NCI-H82 (cell line): ENCODE results near the gene PCDH9.
A peak's percentile ranks its signal among the peaks of the same experiment; 100 is the strongest.
"Not testable (repeated sequence)": the region's sequence is repeated elsewhere in the genome, so short reads cannot be mapped to it uniquely, and the experiment has no call there.

Experiments used
- DNase-seq: peaks from one replicate; lab custom pipeline; 2025; lab: John Stamatoyannopoulos, UW

PCDH9 gene

DNA sequence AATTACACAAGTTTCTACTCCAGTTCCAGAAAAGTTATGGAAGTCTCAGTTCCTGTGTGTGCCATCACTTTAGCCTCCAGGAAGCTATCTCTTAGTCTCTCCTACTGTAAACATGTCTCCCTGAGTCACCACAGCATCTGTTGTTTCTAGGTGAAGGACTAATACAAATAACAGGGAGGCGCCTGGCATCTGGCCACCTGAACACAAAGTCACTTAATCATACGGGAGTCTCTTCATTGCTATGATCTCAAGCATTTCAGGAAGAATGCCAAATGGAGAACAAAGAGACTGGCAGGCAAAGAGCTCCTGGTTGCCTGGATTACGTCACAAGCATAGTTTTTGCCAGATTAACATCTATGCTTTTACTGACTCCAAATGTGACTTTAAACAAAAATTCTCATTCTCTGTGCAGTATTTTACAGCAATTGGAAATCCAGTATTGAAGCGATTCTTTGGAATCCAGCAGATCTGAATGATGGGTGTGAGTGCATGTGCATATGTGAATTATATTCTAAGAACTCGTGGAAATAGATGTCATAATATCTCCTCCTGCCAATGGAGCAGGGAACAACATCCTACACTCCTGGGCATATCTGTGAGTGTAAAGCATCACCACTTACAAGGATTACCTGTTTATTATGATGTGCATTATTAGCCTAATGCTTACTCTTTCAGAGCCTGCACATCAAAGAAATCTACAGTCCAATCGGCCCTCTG lies 572.8 kb downstream of the PCDH9 start:
- DNase-seq: peak; percentile 97

DNA sequence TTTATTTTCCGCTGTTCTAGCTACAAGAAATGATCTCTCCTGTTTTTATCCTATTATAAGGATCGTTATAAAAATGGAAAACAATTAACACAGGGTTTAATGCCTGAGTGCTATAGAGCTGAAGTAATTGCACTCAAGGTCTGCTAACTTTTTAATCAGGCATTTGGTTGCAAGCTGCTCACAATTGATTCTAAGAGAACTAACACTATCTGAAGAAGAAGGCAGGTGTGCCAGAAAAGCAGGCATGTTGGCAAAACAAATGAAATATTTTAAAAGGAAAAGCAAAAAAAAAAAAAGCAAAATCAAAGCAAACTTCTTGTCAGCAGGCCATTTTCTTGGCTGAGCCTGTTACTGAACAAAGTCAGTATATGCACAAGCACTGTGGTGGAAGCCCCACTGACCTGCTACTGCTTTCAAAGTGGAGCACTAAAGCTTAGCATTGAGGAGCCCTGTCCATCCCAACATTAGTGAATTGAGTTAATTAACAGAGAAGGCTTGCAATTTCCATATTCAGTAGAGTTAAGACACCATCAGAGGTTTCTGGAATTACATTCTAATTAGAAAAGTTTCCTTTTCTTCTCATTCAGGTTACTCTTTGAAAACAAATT lies 574.2 kb downstream of the PCDH9 start:
- peak; percentile 76 for DNase-seq

DNA sequence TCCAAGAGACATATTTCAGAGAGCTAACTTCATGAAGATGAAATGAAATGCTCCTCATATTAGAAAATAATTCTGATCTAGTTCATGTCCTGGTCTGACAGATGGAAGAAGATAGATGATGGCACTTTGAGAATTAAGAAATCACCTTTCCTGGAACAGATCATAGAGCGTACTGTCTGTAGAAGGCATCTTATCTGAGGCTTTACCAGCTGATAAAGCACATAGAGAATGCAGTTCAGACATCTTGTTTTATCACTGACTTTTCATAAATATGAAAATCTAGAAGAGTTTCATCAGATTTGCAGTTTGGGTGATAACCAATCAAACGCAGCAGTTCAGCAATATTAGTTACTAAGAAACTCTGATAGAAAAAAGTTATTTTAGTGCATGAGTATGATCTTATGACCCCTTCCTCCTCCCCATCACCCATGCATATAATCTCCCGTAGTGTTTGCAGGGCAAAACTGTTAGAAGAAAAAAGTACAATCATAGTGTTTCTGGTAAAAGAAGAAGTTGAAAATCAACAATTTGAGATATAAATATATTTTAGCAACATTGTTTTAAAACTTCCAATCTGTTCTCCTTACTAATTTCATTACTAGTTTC lies 585.2 kb downstream of the PCDH9 start:
- no peak for DNase-seq

DNA sequence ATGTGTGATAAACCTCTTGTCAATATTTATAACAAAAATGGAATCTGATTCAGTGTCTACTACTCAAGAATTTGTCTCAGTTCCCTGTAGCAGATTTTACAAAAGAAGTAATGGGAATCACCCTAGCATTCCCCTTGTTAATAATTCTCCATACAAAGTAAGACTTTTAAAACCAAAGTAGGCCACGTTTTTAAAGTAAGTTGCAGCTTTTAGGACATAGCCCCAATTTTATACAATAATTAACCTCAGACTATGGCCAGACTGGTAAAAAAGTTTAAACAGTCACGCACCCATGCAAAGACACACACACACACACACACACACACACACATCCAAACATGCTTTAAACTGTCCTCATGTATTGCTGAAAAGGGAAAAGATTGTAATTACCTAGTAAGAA lies 589.9 kb downstream of the PCDH9 start:
- DNase-seq: no peak

DNA sequence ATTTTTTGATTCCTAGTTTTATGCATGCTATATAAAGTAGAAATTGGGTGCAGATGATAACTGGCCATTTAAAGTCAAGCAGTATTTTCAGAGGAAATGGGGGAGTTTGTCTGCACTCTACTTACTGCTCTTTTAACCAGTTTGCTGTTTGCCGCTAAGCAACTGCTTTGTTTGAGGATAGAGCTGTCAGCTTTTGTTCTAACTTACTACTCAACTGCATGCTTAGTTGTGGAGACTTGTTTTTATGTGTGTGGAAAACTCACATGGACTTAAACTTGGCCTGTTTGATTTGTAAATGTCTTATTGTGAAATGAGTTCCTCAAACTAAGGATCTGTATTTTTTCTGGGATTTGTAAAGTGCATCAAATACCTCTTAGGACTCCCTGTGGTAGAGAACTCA lies 591.1 kb downstream of the PCDH9 start:
- DNase-seq: no peak

DNA sequence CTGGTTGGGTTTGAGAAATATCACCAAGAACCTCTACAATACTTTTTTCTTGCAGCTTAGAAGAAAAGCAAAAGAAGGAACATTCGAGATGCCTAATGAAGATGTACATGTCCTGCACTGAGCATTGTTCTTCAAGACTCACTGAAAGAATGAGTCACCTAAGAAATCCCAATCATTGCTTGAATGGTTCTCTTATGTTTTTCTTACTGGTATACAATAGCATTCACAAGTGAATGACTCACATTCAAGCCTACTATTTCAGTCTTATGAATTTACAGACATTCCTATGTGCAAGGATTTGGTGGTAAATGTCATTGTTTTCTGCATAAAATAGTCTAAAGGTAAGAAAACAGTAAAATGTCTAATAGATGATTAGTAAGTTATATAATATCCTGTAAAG lies 594.6 kb downstream of the PCDH9 start:
- DNase-seq: no peak

DNA sequence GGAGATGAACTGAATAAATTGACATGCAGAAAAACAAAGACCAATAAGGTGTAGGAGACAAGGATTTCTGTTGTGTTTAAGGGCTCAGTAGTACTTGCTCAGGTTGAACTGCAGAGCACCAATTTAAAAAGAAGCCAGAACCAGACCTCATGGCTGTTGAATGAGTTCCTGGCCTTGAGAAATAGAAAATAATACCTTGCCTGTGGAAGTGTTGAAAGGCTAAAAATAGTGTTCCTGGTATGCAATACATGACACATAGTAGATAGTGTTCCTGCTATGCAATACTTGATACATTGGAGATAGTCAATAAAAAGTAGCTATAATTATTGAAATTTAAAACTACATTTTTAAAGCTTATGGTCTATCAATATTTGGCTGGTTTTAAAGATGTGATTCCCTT lies 595.8 kb downstream of the PCDH9 start:
- no peak for DNase-seq

DNA sequence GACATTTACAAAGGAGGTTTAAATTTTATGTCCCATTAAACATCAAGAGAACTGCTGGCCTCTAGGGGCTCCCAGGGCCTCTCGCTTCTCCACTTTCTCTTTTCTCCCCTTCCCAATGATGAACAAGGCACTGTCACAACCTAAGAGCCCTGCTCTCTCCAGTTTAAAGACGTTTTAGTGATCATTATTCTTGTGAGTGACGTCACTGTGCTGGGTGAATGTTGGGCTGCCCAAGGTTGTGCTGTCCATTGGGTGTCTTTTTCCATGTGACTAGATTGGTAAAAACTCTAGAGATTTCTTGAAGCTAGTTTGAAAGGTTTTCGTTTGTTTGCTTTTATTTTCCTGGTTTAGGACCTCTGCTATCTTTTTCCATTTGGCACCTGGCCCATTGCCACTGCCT lies 602.6 kb downstream of the PCDH9 start:
- DNase-seq: no peak

DNA sequence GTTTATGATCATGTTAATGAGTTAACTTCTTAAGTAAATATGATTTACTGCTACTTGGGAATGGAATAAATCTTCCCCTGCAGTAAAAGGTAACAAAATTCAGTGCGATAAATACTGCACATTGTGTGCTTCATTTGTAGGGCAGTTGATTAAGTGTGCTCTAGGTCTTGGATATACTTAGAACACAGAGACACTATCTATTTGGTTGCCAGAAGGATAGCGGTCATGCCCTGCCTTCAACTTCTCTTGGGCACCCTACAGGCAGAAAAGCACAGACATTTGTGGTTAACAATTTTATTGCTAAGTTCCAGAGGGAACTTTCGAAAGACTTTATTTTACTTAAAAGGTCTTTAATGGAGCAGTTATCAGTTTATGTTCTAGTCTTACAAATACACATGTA lies 605.8 kb downstream of the PCDH9 start:
- DNase-seq: no peak

DNA sequence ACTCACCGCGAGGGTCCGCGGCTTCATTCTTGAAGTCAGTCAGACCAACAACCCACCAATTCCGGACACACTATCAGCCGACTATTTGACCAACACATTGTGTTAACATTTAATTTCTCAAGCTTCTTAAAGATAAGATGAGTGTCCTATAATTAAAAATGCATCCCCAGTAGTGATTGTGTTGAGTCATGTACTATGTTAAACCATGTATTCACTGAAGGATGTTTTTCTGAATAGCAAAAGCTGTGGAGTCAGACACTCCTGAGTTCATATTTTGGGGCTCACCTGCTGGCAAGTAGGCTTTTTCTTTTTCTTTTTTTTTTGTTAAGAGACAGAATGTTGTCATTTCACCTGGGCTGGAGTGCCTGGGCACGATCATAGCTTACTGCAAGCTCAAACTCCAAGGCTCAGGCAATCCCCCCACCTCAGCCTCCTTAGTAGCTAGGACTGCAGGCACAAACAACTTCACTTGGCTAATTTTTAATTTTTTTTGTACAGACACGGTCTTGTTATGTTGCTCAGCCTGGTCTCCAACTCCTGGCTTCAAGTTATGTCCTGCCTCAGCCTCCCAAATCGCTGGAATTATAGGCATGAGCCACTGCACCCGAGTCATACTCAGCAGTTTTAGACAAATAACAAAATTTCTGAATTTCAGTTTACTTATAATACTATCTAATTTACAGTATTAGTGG lies 606.9 kb downstream of the PCDH9 start:
- DNase-seq: no peak

DNA sequence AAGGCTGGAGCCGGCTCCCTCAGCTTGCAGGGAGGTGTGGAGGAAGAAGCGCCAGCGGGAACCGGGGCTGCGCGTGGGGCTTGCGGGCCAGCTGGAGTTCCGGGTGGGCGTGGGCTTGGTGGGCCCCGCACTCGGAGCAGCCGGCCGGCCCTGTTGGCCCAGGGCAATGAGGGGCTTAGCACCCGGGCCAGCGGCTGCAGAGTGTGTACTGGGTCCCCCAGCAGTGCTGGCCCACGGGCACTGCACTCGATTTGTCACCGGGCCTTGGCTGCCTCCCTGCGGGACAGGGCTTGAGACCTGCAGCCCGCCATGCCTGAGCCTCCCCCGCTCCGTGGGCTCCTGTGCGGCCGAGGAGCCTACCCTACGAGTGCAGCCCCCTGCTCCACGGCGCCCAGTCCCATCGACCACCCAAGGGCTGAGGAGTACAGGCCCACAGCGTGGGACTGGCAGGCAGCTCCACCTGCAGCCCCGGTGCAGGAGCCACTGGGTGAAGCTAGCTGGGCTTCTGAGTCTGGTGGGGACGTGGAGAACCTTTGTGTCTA lies 608.2 kb downstream of the PCDH9 start:
- not testable (repeated sequence) for DNase-seq

DNA sequence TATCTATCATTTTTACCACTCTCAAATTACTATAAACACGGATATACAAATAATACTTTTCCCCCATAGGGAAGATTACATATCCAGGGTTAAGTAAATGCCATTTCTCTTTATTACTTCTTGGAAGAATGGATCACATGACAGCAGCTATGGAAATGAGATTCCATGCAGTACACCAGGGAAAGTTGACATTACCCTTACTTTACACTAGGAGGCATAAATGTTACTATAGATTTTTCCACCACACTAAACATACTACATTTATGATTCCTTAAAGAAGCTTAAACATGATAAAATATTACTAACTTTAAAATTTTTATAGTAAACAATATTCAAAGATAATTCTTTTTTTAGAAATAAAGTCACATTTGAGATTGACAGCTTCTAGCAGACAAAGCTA lies 611.4 kb downstream of the PCDH9 start:
- peak; percentile 66 for DNase-seq

DNA sequence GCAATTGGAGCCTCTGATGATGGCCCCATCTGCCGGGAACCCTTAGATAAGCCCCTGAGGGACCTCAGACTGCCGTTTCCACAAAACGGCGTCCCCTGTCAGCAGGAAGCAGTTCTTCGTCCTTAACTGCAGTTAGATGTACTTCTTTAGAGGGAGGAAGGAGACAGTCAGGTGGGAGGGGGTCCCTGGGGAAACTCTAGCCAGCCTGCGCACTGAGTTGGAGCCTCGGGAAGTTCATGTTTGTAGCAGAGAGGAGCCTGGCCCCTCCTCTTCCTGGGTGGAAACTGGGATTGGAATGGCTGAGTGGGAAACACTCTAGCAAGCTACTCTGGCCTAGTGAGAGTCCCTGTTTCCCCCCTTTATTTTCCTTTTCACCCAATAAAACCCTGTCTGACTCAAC lies 612.4 kb downstream of the PCDH9 start:
- DNase-seq: no peak

DNA sequence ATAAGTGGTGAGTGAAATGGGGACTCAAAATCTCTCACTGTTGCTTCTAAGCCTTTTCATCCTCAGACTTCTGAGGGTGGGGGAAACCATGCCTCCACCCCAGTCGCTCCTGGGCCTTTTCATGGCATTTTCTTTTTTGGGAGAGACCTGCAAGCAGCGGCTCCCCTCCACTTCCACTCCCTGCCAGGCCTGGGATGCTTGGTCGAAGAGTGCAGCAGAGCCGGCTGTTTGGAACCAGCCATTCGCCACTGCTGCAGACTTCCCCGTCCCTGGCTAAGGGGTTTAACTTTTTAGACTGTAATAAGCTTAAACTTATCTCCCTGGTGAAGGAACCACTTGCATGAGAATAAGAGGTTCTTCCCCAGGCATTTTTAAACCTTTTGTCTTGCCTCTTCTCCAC lies 617.2 kb downstream of the PCDH9 start:
- peak; percentile 90 for DNase-seq

DNA sequence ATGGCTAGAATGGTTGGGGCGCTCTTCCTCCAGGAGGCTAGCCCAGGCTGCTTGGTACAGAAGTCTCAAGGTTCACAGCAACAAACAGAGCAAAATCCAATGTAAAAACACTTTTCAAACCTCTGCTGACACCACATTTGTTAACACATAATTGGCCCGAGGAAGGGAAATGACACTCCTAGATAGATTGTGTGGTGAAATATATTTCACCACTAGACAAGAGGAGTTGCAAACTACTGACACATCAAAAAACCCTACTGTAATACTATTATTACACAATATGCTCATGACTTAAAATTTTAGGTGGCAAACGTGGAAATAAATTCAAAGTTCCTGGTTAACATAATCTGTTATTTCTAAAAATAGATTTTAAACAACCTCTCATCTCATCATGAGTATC lies 643.6 kb downstream of the PCDH9 start:
- DNase-seq: no peak

DNA sequence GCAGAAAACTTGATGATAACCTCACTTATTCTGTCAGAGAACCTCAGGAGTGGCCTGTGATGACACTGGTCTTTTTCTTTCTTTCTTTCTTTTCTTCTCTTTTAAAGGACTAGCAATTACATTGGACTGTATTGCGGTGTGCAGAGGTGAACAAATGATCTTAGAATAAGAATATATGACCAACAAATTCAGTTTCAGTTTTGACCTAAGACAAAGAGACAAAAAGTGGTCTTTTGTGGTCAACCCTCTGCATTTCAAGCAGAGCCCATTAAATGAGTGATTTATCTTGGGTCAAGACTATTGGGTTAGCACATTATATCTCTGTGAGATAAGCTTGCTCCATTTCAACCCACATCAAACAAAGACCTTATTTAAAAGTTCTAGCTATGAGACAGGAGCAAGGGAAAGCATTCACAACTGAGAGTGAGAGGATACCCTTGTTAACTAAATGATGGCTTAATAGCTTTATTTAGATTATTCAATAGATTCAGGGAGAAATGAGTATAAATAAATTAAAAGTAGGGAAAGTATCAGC lies 644.4 kb downstream of the PCDH9 start:
- no peak for DNase-seq

DNA sequence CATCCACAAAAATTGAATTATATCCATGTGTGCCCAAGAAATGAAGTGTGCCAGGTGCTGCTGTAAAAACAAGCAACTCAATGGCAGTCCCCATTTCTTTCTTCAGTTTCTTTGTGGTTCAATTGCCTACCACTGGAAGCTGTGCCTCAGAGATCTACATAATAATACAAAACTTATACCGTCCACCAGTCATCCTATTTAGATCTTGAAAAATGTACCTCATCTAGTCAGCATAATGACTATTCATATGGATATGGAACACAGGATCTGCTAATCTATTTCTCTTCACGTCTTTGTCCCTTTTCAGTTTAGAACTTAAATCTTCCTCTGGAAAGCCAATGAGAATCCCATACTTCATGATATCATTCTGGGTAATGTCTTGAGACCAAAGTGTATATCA lies 648.5 kb downstream of the PCDH9 start:
- DNase-seq: no peak

DNA sequence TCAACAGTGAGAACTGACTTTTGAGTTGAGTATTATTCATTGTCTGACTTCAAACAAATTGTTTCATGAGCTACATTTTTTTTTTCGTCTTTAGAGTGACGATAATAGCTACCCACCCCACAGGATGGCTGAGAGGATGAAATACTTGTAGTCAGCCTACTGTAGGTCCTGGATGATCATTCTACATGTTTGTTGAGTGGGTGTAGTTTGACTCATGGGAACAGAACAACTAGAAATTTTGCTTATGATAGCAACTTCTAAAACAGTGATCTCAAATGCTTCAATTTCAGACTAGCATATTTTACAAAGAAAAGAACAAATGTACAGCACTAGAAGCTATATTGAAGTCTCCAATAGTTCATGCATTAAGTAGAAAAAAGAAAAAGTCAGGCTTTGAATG lies 651.8 kb downstream of the PCDH9 start:
- no peak for DNase-seq

DNA sequence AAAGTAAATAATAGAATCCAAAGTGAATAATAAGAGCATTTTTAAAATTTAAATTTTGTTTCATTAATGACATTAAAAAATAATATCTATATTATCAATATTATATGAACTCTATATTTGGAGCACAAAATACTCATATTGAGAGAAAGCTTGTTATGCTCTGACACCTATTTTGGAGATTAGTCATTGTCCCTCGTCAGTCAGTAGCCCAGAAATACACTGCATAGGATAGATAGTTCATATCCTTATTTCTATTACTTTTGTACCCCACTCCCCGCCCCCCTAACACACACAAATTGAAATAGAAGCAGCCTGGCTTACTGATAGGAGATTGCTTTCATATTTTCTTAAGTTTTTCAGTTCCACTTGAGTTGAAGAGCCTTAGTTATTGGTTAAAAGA lies 652.8 kb downstream of the PCDH9 start:
- DNase-seq: no peak

DNA sequence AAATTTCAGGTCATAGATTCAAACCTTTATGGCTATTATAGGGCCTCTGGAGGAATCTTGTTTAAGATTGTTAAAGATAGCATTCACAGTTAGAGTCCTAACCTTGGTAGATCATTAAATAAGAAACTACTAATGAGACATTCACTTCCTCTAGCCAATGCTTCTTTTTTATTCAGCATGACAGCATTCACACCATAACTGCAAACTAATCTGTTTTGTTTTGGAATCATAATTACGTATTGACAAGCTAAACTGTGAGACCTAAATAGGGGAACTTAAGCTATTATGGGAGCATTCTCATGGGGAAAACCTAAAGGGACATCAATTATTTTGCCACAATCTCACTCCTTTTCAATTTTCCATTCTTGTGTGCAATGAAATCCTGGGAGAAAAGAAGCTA lies 653.8 kb downstream of the PCDH9 start:
- no peak for DNase-seq

DNA sequence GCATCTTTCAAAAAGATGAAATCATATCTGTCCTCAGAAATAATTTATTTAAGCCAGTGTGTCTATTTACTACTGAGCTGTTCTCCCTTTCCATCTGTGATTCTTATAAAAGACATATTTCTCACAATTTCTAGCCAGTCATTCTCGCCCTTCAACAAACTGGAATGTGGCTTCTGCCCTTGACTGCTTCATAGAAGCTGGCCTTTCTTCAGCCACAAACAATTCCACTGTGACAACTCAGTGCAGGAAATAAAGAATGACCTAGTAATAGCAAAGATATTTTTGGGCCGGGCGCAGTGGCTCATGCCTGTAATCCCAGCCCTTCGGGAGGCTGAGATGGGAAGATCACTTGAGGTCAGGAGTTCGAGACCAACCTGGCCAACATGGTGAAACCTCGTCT lies 655.5 kb downstream of the PCDH9 start:
- DNase-seq: no peak

DNA sequence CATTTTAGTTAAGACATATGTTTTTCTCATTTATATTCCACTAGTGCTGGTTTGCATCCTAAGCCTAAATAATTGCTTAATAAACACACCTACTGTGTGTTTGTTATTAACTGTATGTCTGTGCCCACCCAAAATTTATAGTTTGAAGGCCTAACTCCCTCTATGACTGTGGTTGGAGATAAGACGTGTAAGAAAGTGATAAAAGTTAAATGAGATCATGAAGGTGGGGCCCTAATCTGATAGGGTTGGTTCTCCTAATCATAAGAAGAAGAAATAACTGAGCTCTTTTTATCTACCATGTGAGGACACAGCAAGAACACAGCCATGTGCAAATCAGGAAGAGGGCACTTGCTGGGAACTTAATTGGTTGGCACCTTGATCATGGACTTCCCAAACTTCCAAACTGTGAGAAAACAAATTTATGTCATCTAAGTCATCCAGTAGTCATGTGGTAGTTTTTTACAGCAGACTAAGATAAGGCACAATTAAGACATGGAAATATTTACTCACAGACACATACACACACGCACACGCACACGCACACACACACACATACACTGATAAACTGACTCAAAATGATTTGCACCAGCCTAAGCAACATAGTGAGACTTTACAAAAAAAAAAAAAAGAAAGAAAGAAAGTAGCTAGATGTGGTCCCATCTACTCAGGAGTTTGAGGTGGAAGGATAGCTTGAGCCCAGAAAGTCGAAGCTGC lies 662.1 kb downstream of the PCDH9 start:
- DNase-seq: no peak
